A549 (cell line): ENCODE results near the gene KRTAP5-8. TPM values are rescaled to one million over a fixed set of nuclear protein-coding genes. Genes with fewer than 3 reads are reported as not detected.
"Not testable (repeated sequence)": the region's sequence is repeated elsewhere in the genome, so short reads cannot be mapped to it uniquely, and the experiment has no call there.

ENCODE experiments used
- ATAC-seq, 2 experiments: fragments of 200-7000 bp in 1 of 2; fragments of >200 bp in 1 of 2; cut with Nextera tagmentation in 1 of 2; cut with Tn5 transposase in 1 of 2; 3 replicates each; pipeline versions ENCODE4 v1.8.0 to v1.9.1; 2018 to 2020; ENCODE audit warnings: mild to moderate bottlenecking in 1 of 2, moderate library complexity in 1 of 2
- CTCF ChIA-PET: fragments of 300-600 bp; sonication (Branson Sonifier 250); formaldehyde crosslinking; extraction: SDS; loops from one replicate; lab custom pipeline; 2021; ENCODE audit warnings: antibody characterized with exemption, inconsistent platforms; lab: Yijun Ruan, JAX
- POLR2A ChIA-PET: fragments of 350-600 bp; formaldehyde crosslinking; extraction: SDS; loops from one replicate; lab custom pipeline; 2021; ENCODE audit warnings: antibody characterized with exemption, inconsistent platforms; lab: Yijun Ruan, JAX
- DNase-seq, 2 experiments: peaks; one replicate each; pipeline versions ENCODE4 v3.0.0 to v3.0.0-alpha.2; 2011 to 2016; ENCODE audit warnings: low read depth in 1 of 2, low spot score in 1 of 2
- FAIRE-seq: peaks from 2 replicates; lab custom pipeline; 2011; peaks lifted over from hg19 to GRCh38; lab: Jason Lieb, UNC
- H3K27ac ChIP-seq, 2 experiments: fragments of >200 bp; sonication (Bioruptor Twin); formaldehyde crosslinking; 3 replicates each; pipeline ENCODE4 v1.5.1; 2016 to 2017
- H3K4me1 ChIP-seq: fragments of >200 bp; sonication (Bioruptor Twin); formaldehyde crosslinking; 3 replicates; pipeline ENCODE4 v1.6.1; 2016
- H3K4me2 ChIP-seq: fragments of >200 bp; sonication (Bioruptor Twin); formaldehyde crosslinking; 3 replicates; pipeline ENCODE4 v1.6.1; 2016
- H3K4me3 ChIP-seq: fragments of >200 bp; sonication (Bioruptor Twin); formaldehyde crosslinking; 3 replicates; pipeline ENCODE4 v1.5.1; 2016
- H3K9me3 ChIP-seq: fragments of >200 bp; sonication (Bioruptor Twin); formaldehyde crosslinking; 3 replicates; pipeline ENCODE4 v1.6.1; 2016
- BHLHE40 ChIP-seq: IDR thresholded peaks from 2 replicates; pipeline ENCODE4 v1.6.1; 2012; ENCODE audit warnings: low read depth, low read length, inconsistent platforms
- EHF ChIP-seq: fragments of 250-450 bp; sonication (Bioruptor Pico); IDR thresholded peaks from 2 replicates; pipeline ENCODE4 v1.5.0; 2020; ENCODE audit warnings: mild to moderate bottlenecking
- FOSL2 ChIP-seq, 2 experiments: fragments of 450-650 bp in 1 of 2; fragments of >200 bp in 1 of 2; sonication (Bioruptor Twin) in 1 of 2; formaldehyde crosslinking; IDR thresholded peaks; 2 replicates each; pipeline versions ENCODE4 v1.5.0 to v1.6.1; 2016 to 2020; ENCODE audit warnings: mild to moderate bottlenecking in 1 of 2, moderate library complexity in 1 of 2
- GATA3 ChIP-seq: IDR thresholded peaks from 2 replicates; pipeline ENCODE4 v1.6.1; 2012; ENCODE audit warnings: borderline replicate concordance
- MAZ ChIP-seq: fragments of 150-350 bp; IDR thresholded peaks from 2 replicates; pipeline ENCODE4 v1.6.1; 2014; ENCODE audit warnings: antibody characterized with exemption, low read depth, low read length, borderline replicate concordance
- POLR2AphosphoS2 ChIP-seq: conservative IDR thresholded peaks from 2 replicates; pipeline ENCODE4 v1.6.1; 2012; ENCODE audit warnings: low read length, improper control_type of control experiment, inconsistent platforms
- RAD21 ChIP-seq, 2 experiments: fragments of >200 bp in 1 of 2; sonication (Bioruptor Twin) in 1 of 2; formaldehyde crosslinking in 1 of 2; IDR thresholded peaks in 1 of 2; conservative IDR thresholded peaks in 1 of 2; 2 replicates in 1 of 2; 3 replicates in 1 of 2; pipeline ENCODE4 v1.6.1; 2012 to 2018; ENCODE audit warnings: inconsistent platforms in 1 of 2
- RARB ChIP-seq: fragments of 250-450 bp; sonication (Bioruptor Pico); IDR thresholded peaks from 2 replicates; pipeline ENCODE4 v1.8.0; 2021; ENCODE audit warnings: mild to moderate bottlenecking, moderate library complexity
- RCOR1 ChIP-seq: fragments of 150-350 bp; IDR thresholded peaks from 2 replicates; pipeline ENCODE4 v1.6.1; 2014; ENCODE audit warnings: antibody characterized with exemption, low read length, low read depth
- RFX5 ChIP-seq: fragments of 450-650 bp; IDR thresholded peaks from 2 replicates; pipeline ENCODE4 v1.7.1; 2014; ENCODE audit warnings: antibody characterized with exemption, mild to moderate bottlenecking, moderate library complexity
- RNF2 ChIP-seq: fragments of 200-600 bp; sonication (generic); IDR thresholded peaks from 2 replicates; pipeline ENCODE4 v1.6.1; 2016; ENCODE audit warnings: low read depth, mild to moderate bottlenecking, antibody characterized with exemption, moderate library complexity, borderline replicate concordance
- WGBS: methylation state at CpG from one replicate; pipeline ENCODE4 v1.1.6; 2017; ENCODE audit errors: missing lambda C conversion rate; 5-methylcytosine and 5-hydroxymethylcytosine counted together
- polyA plus RNA-seq, 4 experiments: library from polyadenylated mRNA; depleted of rRNA in 3 of 4; stranded (reverse); fragments of >200 nt; fragmentation: RNase III in 1 of 4; extraction: RNeasy Plus Mini Kit Qiagen cat#74134 plus additional on column Dnase treatment in 1 of 4; gene quantifications; 2 replicates in 3 of 4; 3 replicates in 1 of 4; pipeline ENCODE4 v1.2.3, GENCODE V29; 2011 to 2017
- TF ChIP-seq, protein P1 (sequence below): IDR thresholded peaks from 2 replicates; pipeline ENCODE4 v1.6.1; 2012; ENCODE audit warnings: low read depth, borderline replicate concordance
- TF ChIP-seq, protein P2 (sequence below): IDR thresholded peaks from 2 replicates; pipeline ENCODE4 v1.6.1; 2012
- TF ChIP-seq, protein P3 (sequence below): fragments of >200 bp; sonication (Bioruptor Twin); formaldehyde crosslinking; IDR thresholded peaks from 2 replicates; pipeline ENCODE4 v1.6.1; 2016
- TF ChIP-seq, protein P4 (sequence below): fragments of 150-350 bp; IDR thresholded peaks from 2 replicates; pipeline ENCODE4 v1.6.1; 2014; ENCODE audit warnings: low read depth, mild to moderate bottlenecking, low read length

The KRTAP5-8 gene
- polyA plus RNA-seq, 2 of the 4 experiments (the other 2 are of a cell fraction) = not detected

DNA sequence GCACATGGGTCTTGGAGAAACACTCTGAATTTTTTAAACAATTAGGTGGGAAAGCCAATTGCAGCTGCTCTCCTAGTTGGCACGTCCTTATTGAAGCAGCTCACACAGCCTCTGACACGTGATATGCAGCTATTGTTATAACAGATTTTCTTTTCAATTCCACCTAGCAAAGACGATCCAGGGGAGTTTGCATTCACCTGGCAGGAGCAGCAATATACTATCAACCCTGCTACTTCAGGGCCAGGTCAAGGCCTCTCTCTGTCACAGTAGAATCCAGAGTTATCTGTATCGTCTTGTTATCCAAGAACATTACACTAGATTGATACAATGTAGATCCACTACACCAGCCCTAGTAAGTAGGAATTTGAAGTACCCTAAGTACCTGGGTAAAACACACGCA, 36.6 kb downstream of the KRTAP5-8 start:
- ChIA-PET POLR2A (no interaction called here), CTCF (interaction anchor here (1.4 to 2.0 kb wide), 2 partner anchors 10 to 11 kb away, joined by 5 to 8 read pairs; partner anchors contain the start of gene KRTAP5-10)
- Histone ChIP-seq H3K4me1 (no peaks in the 10 kb centered on the region), H3K4me3 (no peak overlapping the region), H3K4me2 (no peak overlapping the region), H3K9me3 (no peaks in the 10 kb centered on the region), H3K27ac (no peak overlapping the region)
- DNase-seq (no peak), ATAC-seq (no peak), FAIRE-seq (no peak)
- WGBS = 36% methylated on average over 5 of the region's 5 CpGs
- TF ChIP-seq RARB (CRISPR knock-in tag) (no peak), MAZ (no peak), RCOR1 (no peak), RFX5 (no peak)
- TF ChIP-seq, protein P1, sequence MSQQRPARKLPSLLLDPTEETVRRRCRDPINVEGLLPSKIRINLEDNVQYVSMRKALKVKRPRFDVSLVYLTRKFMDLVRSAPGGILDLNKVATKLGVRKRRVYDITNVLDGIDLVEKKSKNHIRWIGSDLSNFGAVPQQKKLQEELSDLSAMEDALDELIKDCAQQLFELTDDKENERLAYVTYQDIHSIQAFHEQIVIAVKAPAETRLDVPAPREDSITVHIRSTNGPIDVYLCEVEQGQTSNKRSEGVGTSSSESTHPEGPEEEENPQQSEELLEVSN = no peak

DNA sequence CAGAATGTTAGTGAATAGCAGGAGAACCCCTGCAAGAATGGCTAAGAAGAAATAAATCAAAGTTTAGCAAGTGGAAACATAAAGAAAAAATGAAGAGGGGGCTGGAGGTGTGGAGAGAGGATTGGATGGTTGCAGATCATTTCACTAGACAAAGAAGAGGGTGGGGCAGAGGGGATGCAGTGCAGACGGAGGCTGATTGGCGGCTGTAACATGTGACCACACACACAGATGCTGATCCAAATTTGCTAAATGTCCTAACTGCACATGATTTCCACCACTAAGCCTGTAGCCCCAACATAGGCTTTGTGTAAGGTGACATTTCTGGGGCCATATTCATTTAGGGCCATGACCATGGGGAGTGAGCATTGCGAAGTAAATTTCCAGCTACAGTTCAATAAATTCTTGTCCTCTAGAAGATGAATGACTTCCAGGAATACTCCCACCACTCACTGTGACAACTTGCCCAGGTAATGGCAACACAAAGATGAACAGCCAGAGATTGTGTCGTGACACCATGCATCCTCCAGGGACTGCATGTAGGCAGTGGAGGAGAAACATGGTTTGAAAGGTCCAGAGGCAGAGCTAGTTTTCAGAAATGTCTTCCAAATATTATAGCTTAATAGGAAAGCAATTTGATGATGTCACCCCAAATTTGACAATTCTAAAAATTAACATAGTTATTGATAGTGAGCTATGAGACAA, 38.0 kb downstream of the KRTAP5-8 start:
- CTCF ChIA-PET = interaction anchor here (1.1 to 2.0 kb wide), 2 partner anchors 11 to 63 kb away, joined by 3 to 8 read pairs; partner anchors contain the start of gene KRTAP5-10
- H3K4me1 ChIP-seq = 0 out of 3 replicates have a peak, but pooled peaks cover 2% of the 10 kb centered on the region
- TF ChIP-seq BHLHE40 (no peak), RAD21 (conservative IDR thresholded peaks at IDR 0.05 in 1 of 2, IDR thresholded peaks at IDR 0.05 in 1 of 2) (no peak), EHF (no peak), GATA3 (no peak), RNF2 (no peak), FOSL2 (IDR thresholded peaks at IDR 0.05) (no peak), FOSL2 (CRISPR knock-in tag; IDR thresholded peaks at IDR 0.05) (no peak), POLR2AphosphoS2 (no peak)
- TF ChIP-seq, protein P2, sequence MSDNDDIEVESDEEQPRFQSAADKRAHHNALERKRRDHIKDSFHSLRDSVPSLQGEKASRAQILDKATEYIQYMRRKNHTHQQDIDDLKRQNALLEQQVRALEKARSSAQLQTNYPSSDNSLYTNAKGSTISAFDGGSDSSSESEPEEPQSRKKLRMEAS = no peak
- TF ChIP-seq, protein P3, sequence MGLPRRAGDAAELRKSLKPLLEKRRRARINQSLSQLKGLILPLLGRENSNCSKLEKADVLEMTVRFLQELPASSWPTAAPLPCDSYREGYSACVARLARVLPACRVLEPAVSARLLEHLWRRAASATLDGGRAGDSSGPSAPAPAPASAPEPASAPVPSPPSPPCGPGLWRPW = no peak
- TF ChIP-seq, protein P4, sequence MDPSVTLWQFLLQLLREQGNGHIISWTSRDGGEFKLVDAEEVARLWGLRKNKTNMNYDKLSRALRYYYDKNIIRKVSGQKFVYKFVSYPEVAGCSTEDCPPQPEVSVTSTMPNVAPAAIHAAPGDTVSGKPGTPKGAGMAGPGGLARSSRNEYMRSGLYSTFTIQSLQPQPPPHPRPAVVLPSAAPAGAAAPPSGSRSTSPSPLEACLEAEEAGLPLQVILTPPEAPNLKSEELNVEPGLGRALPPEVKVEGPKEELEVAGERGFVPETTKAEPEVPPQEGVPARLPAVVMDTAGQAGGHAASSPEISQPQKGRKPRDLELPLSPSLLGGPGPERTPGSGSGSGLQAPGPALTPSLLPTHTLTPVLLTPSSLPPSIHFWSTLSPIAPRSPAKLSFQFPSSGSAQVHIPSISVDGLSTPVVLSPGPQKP = no peak
- ATAC-seq (no peak), FAIRE-seq (no peak), DNase-seq (no peak)
- POLR2A ChIA-PET = no interaction called here
- H3K9me3 ChIP-seq = no peaks in the 10 kb centered on the region
- H3K4me2 ChIP-seq = no peak overlapping the region
- H3K4me3 ChIP-seq = no peak overlapping the region
- 29% methylated on average over 4 of the region's 4 CpGs for WGBS
- no peak overlapping the region for H3K27ac ChIP-seq

DNA sequence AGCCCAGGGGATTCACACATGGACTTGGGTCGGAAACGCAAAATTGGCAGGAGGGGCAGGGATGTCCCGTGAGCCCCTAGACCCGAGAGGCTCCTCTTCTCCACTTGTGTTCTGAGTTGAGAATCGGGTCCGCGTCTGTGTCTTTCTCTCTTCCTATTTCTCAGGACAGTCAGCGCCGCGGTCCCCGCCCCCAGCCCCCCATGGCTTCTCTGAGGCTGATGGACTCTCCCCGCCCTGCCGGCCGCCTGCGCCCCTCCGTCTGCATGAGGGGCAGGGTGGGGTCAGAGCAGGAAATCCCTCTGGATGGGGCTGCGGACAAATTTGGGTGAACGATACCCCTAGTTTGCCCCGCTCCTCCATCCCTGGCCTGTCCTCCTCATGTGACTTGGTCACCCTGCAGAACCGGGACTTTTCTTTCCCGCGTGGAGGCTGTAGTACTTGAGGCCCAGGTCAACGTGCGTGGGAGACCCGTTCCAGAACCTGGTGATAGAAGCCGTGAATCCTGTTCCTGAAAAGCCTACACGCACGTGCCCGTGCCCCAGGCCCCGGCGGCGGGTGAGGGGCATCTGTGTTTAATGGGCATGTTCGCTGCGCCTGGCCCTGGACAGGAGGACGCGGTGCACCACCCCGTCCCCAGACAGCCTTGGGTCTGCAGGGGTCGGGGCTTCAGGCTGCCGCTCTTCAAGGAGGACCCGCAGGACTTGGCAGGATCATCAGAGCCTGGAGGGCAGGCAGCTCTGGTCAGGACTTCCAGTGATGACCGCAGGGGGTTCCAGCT, 39.1 kb downstream of the KRTAP5-8 start:
- POLR2A ChIA-PET, ATAC-seq, H3K4me2 ChIP-seq, CTCF ChIA-PET, DNase-seq, H3K4me1 ChIP-seq, H3K4me3 ChIP-seq, FAIRE-seq, H3K9me3 ChIP-seq, H3K27ac ChIP-seq: not testable (repeated sequence)
- 53% methylated on average over 23 of the region's 41 CpGs for WGBS
